Epithelial cell of esophagus (primary cell): Measurements from ENCODE around the gene CALY.

Experiments used
- DNase-seq: peaks from one replicate; pipeline ENCODE4 v3.0.0; 2010; ENCODE audit warnings: low read depth
- H3K4me3 ChIP-seq: 2 replicates; pipeline ENCODE4 v1.5.1; 2011; ENCODE audit warnings: mild to moderate bottlenecking, low read length, control low read depth
- CTCF ChIP-seq: IDR thresholded peaks from 2 replicates; pipeline ENCODE4 v1.5.1; 2011; ENCODE audit warnings: low read depth, mild to moderate bottlenecking, low read length, control low read depth, inconsistent platforms; ENCODE audit not compliant: insufficient read depth; ENCODE audit errors: missing control alignments

The CALY gene

GRCh38 chr10:133277993-133278576 lies 58.6 kb downstream of the CALY start:
- DNase-seq: no peak
- H3K4me3 ChIP-seq: no peak overlapping the region
- TF ChIP-seq CTCF: no peak

- DNase-seq: no peak
- no peak for TF ChIP-seq CTCF
- no peak overlapping the region for H3K4me3 ChIP-seq
Measured at GRCh38 chr10:133277277-133277992, 59.3 kb downstream of the CALY start.

GRCh38 chr10:133276435-133277201 lies 60.1 kb downstream of the CALY start, which contains the start of gene ADAM8:
TSS of gene ADAM8 (minus strand) at chr10:133276868. CDS start at chr10:133276817, 51 bp downstream.
- TF ChIP-seq CTCF: no peak
- peak; percentile 51 for DNase-seq
- peak within 1 kb of the TSS; percentile 5 for H3K4me3 ChIP-seq

GRCh38 chr10:133276100-133276434 lies 60.6 kb downstream of the CALY start:
- H3K4me3 ChIP-seq: no peak overlapping the region
- DNase-seq: no peak
- no peak for TF ChIP-seq CTCF

- no peak for TF ChIP-seq CTCF
- DNase-seq: peak; percentile 46
- H3K4me3 ChIP-seq: no peak overlapping the region
Measured at GRCh38 chr10:133275684-133276092, 61.0 kb downstream of the CALY start.

GRCh38 chr10:133274751-133275683 lies 61.7 kb downstream of the CALY start:
- H3K4me3 ChIP-seq: no peak overlapping the region
- DNase-seq: peak; percentile 90

More at GRCh38 chr10:133274751-133275683, 61.7 kb downstream of the CALY start:
- TF ChIP-seq CTCF: no peak
